Measurements from ENCODE around the gene CRTAC1.

DNA sequence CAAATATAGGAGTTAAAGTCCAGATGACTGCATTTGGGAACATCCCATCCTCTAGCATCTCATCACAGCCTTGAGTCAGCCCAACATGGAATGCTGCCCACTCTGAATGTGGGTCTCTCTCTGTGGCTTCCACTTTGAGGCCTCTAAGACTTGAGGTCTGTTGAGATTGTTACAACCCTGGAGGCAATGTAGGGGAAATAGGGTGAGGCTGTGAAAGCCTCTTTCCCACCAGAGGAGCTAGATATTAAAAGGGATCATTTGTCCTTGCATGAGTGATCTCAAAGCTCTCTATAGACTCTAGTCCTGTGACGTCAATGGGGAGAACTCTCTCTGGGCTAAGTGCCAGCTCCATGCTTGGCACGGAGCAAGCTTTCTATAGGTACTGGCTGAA, 187.1 kb downstream of the CRTAC1 start:
- TF ChIP-seq POLR2A (IDR thresholded peaks at IDR 0.05) (no peak), POLR2AphosphoS5 (IDR thresholded peaks at IDR 0.05) (no peak)
- TF ChIP-seq, protein P1, sequence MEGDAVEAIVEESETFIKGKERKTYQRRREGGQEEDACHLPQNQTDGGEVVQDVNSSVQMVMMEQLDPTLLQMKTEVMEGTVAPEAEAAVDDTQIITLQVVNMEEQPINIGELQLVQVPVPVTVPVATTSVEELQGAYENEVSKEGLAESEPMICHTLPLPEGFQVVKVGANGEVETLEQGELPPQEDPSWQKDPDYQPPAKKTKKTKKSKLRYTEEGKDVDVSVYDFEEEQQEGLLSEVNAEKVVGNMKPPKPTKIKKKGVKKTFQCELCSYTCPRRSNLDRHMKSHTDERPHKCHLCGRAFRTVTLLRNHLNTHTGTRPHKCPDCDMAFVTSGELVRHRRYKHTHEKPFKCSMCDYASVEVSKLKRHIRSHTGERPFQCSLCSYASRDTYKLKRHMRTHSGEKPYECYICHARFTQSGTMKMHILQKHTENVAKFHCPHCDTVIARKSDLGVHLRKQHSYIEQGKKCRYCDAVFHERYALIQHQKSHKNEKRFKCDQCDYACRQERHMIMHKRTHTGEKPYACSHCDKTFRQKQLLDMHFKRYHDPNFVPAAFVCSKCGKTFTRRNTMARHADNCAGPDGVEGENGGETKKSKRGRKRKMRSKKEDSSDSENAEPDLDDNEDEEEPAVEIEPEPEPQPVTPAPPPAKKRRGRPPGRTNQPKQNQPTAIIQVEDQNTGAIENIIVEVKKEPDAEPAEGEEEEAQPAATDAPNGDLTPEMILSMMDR (IDR thresholded peaks at IDR 0.05), result no peak
